ENCODE measurements around the gene SQOR.

The SQOR gene

GRCh38 chr15:45664451-45664850 lies 29.6 kb downstream of the SQOR start:
- DNase-seq: no peak

DNA sequence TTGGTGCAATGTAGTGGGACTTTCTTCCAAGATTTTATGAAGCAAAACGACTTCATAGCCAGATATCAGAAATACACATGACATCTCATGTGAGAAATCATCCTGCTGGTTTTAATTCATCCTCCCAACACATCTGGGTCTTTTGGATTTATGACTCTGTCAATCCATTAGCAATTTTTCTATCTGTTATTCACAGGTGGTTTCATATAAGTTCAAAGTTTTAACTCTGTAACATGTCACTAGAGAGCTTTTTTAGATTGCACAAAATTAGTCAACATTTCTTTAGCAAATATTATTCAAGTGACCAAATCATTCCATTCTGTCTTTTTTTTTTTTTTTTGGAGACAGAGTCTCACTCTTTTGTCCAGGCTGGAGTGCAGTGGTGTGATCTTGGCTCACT lies 30.4 kb downstream of the SQOR start:
- DNase-seq: no peak

GRCh38 chr15:45666119-45666875 lies 31.5 kb downstream of the SQOR start:
- DNase-seq: no peak

DNA sequence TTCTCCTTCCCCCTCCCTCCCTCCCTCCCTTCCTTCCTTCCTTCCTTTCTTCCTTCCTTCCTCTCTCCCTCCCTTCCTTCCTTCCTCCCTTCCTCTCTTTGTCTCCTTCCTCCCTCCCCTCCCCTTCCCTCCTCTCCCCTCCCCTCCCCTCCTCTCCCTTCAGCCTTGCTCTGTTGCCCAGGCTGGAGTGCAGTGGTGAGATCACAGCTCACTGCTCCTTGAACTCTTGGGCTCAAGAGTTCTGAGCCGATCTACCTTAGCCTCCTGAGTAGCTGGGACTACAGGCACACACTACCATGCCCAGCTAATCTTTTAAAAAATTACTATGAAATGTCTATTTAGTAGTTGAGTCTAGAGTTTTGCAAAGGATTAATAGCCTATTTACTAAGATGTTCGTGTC lies 32.2 kb downstream of the SQOR start:
- DNase-seq: no peak

- DNase-seq: no peak
Measured at GRCh38 chr15:45668386-45668785, 33.6 kb downstream of the SQOR start.

GRCh38 chr15:45669422-45669821 lies 34.6 kb downstream of the SQOR start:
- DNase-seq: no peak

DNA sequence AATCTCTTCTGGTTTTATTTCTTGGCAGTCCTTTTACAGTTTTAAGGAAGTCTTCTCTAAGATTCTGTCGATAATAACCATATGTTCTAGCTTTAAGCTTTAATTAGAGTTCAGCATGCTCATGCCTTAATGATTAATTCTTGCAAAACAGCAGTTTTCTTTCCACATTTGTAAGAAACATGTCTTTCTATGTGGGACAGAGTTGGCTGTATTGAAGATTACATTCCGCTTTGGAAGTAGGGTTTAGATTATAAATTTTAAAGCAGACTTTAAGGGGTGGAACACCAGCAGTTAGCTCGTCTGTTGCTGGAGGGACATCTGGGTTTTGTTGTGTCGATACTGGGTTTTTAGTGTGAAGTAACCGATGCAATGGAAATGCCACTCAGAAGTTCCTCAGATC lies 35.3 kb downstream of the SQOR start:
- DNase-seq: no peak

DNA sequence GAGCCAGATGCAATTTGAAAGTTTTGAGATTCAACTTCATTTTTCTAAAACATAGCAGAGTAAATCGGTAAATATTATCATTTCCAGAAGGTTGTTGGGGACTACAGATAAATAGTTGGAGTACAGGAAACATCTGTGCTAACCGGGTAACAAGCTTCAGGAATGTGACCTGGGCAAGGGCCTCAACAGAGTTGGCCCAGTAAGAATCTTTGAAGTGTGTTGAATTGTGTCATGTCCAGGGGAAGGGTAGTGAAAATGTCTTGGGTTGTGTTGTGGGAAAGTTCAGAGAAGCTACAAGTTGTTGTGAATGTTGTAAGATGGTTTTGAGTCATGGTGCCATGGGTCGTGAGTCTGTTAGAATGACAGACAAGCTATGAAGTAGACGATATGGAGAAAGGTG lies 35.7 kb downstream of the SQOR start:
- DNase-seq: no peak

GRCh38 chr15:45674677-45675076 lies 39.8 kb downstream of the SQOR start:
- no peak for DNase-seq

DNA sequence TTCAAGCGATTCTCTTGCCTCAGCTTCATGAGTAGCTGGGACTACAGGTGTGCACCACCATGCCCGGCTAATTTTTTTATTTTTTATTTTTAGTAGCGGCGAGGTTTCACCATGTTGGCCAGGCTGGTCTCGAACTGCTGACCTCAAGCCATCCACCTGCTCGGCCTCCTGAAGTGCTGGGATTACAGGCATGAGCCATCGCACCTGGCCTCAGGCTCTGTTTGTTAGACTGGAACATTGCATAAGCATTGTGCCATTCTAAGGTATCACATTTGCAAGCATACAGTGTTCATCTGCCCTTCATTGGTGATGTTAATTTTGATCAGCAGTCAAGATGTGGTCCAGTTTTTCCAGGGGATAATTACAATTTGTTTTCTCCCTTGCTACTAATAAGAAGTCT lies 43.0 kb downstream of the SQOR start:
- no peak for DNase-seq

- DNase-seq: no peak
Measured at GRCh38 chr15:45678459-45679178, 43.8 kb downstream of the SQOR start.

GRCh38 chr15:45684533-45684932 lies 49.7 kb downstream of the SQOR start:
- no peak for DNase-seq

DNA sequence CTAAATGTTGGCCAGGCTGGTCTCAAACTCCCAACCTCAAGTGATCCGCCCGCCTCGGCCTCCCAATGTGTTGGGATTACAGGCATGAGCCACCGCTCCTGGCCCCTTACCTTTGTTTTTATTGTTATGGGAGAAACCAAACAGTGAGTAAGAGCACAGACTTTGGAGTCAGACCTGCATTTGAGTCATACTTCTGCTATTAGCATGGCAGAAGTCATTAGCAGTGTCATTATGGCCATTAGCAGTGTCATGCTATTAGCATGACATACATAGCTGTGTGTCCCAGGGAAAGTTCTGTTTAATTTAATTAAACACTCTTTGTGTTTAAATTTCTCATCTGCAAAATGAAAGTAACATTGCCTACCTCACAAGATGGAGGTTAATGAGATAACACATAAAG lies 54.8 kb downstream of the SQOR start:
- no peak for DNase-seq

DNA sequence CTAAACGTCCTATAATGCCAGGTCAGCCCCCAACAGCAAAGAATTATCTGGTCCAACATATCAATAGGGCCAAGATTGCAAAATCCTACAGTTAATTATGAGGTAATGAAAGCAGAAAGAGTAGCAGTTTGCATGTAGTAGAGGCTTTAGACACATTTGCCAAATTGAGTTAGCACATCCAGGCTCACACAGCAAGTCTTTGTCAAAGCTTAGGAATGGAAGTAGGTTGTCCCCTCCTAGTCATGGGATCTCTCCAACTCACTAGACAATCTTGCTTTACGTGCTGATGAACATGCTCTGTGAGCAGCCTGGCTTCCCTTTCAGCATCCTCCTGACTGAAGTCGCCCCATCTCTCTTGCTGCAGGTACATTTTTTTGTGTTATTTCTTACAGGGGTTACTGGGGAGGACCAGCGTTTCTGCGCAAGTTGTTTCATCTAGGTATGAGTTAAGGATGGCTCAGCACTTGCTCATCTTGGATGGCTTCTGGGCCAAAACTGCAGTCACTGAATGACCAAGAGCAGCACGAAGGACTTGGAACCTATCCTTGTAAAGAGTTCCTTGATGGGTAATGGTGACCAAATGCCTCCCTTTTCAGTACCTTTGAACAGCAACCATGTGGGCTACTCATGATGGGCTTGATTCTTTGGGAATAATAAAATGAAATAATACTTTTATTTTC lies 55.9 kb downstream of the SQOR start:
- DNase-seq: no peak

DNA sequence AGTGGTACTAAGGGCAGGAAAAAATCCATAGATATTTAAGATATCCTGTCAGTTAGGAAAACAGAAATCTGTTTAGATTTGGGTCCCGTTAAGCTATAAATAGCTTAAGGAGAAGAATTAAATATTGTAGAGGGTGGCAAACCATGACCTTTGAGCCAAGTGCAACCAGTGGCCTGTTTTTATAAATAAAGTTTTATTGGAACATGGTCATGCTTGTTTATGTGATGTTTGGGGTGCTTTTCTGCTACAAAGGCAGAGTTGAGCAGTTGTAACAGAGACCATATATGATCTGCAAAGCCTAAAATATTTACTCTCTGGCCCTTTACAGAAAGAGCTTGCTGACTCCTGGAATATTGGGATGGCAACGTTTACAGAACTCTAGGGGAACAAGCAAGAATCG lies 66.3 kb downstream of the SQOR start:
- DNase-seq: no peak

GRCh38 chr15:45702041-45702440 lies 67.2 kb downstream of the SQOR start:
- no peak for DNase-seq

DNA sequence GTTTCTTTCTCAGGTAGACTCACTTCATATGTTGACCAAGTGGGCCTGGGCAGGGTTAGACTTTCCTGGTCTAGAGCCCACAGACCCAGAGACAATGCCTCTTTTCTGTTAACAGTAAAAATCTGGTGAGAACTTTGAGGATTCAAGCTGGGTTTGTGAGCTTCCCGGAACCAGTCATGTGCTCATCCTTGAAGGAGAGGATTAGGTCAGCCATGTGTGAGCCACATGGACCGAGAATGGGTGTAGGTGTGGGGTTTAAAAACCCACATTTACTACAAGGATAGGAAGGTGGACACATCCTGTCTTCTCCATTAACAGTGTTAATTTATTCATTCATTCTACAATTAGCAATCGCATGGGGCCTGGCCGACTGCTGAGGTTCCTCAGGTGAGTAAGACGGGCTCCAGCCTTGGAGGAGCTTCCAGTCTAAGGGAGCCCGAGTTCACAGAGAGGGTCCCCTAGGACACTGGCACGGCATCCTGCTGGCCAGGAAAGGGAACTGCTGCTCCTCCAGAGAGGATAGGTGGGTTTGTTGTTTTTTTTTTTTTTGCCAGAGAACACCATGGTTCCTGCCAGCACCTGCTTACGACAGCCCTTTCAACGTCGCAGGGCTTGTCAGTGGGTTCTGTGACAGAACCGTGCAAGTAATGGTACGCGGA lies 69.0 kb downstream of the SQOR start:
- DNase-seq: no peak

- DNase-seq: no peak
Measured at GRCh38 chr15:45704329-45705249, 69.8 kb downstream of the SQOR start.

GRCh38 chr15:45705510-45706473 lies 71.0 kb downstream of the SQOR start:
- DNase-seq: peak; percentile 67

- DNase-seq: no peak
Measured at GRCh38 chr15:45710657-45711056, 75.8 kb downstream of the SQOR start.
